Tibial nerve (tissue), 4 donors: ENCODE results near the gene IARS1. TPM values are rescaled to one million over a fixed set of nuclear protein-coding genes. Genes with fewer than 3 reads are reported as not detected.

Experiments
- DNase-seq, 2 donors: peaks; one replicate each; pipeline ENCODE4 v3.0.0-alpha.2; 2019; ENCODE audit warnings: low spot score in 2 of 2
- H3K27ac ChIP-seq, 4 donors: fragments of 200-600 bp; sonication (generic) in 3 of 4; one replicate each; pipeline ENCODE4 v1.5.1; 2017 to 2019; ENCODE audit warnings: mild to moderate bottlenecking in 1 of 4
- H3K27me3 ChIP-seq, 2 donors: fragments of 200-600 bp; sonication (generic) in 1 of 2; one replicate each; pipeline versions ENCODE4 v1.5.1 to v1.6.0; 2017 to 2019
- H3K36me3 ChIP-seq, 3 donors: fragments of 200-600 bp; sonication (generic); one replicate each; pipeline ENCODE4 v1.5.1; 2018 to 2019
- H3K4me1 ChIP-seq, 4 donors: fragments of 200-600 bp; sonication (generic) in 3 of 4; one replicate each; pipeline ENCODE4 v1.5.1; 2017 to 2019
- H3K4me3 ChIP-seq, 4 donors: fragments of 200-600 bp; sonication (generic) in 3 of 4; one replicate each; pipeline ENCODE4 v1.5.1; 2017 to 2019; ENCODE audit warnings: mild to moderate bottlenecking in 1 of 4, moderate library complexity in 1 of 4
- H3K9me3 ChIP-seq, 4 donors: fragments of 200-600 bp; sonication (generic) in 3 of 4; one replicate each; pipeline ENCODE4 v1.5.1; 2017 to 2019
- EP300 ChIP-seq, 2 donors: sonication (generic); formaldehyde crosslinking; IDR thresholded peaks; one replicate each; pipeline ENCODE4 v1.6.1; 2017; ENCODE audit warnings: antibody characterized with exemption in 2 of 2, mild to moderate bottlenecking in 1 of 2
- POLR2A ChIP-seq, 2 donors: fragments of 450-650 bp; IDR thresholded peaks; one replicate each; pipeline ENCODE4 v1.6.1; 2017; ENCODE audit warnings: antibody characterized with exemption in 2 of 2, mild to moderate bottlenecking in 2 of 2, moderate library complexity in 2 of 2
- WGBS, 2 donors: methylation state at CpG; one replicate each; pipeline ENCODE4 v1.1.5; 2018; 5-methylcytosine and 5-hydroxymethylcytosine counted together
- total RNA-seq, 4 donors: library from RNA; depleted of rRNA; stranded (reverse); fragments of >200 nt; gene quantifications; one replicate each; pipeline ENCODE4 v1.1.0, GENCODE V29; 2016
- TF ChIP-seq, protein P1 (sequence below), 5 experiments: fragments of 200-600 bp in 3 of 5; fragments of 450-650 bp in 2 of 5; sonication (generic) in 3 of 5; IDR thresholded peaks; one replicate each; pipeline ENCODE4 v1.5.1; 2016 to 2019; ENCODE audit warnings: antibody characterized with exemption in 5 of 5, mild to moderate bottlenecking in 3 of 5, moderate library complexity in 2 of 5

IARS1 gene
- total RNA-seq, 4 donors from 2014 or later, result 52.2 to 102 (median 78.1) TPM

DNA sequence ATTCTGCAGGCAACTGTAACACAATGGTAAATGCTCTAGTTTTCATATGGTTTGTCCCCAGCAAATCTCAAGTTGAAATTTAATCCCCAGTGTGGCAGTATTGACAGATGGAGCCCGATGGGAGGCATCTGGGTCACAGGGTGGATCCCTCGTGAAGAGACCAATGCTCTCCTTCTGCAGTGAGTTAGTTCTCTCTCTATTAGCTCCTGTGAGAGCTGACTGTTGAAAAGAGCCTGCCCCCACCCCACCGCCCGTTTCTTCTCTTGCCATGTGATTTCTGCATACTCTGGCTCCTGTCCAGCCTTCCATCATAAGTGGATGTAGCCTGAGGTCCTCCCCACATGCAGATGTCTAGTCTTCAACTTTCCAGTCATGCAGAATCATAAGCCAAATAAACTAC, 27.0 kb downstream of the IARS1 start:
- 62 to 70% methylated on average over 4 of the region's 4 CpGs for WGBS, 2 donors
- H3K4me3 ChIP-seq, result no peak overlapping the region

DNA sequence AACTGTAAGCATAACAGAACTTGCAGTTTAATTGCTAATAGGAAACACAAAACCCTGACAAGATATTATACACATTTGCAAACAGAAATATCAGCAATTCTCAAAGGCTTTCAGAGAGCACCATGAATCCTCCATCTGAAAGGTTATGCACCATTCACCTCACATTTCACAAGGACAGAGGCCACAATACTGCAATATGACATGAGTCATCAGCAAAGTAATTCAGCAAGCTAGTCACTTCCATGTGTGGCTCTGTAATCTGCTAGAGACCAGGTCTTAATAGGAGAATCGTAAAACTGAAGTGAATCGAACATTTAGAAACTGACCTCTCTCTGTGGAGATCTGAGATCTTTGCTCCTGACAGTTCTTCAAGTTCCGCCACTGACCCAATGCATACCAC, 28.3 kb downstream of the IARS1 start:
- TF ChIP-seq EP300 (IDR thresholded peaks at IDR 0.05), result no peak
- TF ChIP-seq, protein P1, sequence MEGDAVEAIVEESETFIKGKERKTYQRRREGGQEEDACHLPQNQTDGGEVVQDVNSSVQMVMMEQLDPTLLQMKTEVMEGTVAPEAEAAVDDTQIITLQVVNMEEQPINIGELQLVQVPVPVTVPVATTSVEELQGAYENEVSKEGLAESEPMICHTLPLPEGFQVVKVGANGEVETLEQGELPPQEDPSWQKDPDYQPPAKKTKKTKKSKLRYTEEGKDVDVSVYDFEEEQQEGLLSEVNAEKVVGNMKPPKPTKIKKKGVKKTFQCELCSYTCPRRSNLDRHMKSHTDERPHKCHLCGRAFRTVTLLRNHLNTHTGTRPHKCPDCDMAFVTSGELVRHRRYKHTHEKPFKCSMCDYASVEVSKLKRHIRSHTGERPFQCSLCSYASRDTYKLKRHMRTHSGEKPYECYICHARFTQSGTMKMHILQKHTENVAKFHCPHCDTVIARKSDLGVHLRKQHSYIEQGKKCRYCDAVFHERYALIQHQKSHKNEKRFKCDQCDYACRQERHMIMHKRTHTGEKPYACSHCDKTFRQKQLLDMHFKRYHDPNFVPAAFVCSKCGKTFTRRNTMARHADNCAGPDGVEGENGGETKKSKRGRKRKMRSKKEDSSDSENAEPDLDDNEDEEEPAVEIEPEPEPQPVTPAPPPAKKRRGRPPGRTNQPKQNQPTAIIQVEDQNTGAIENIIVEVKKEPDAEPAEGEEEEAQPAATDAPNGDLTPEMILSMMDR (IDR thresholded peaks at IDR 0.05), result no peak
- TF ChIP-seq POLR2A (IDR thresholded peaks at IDR 0.05), result no peak
- H3K27me3 ChIP-seq, result no peaks in the 10 kb centered on the region
- no peak overlapping the region for H3K4me3 ChIP-seq
- H3K27ac ChIP-seq, result no peak overlapping the region
- peaks cover 5 to 100% (median 45%) of the 10 kb centered on the region in 3 donors for H3K36me3 ChIP-seq
- WGBS, 2 donors, result 83 to 87% methylated on average over 3 of the region's 3 CpGs
- DNase-seq, result no peak
- H3K4me1 ChIP-seq, result no peaks in the 10 kb centered on the region
- H3K9me3 ChIP-seq, result no peaks in the 10 kb centered on the region

More for the DNA sequence above, 27.0 kb downstream of the IARS1 start:
- Histone ChIP-seq H3K9me3 (no peaks in the 10 kb centered on the region), H3K4me1 (no peaks in the 10 kb centered on the region), H3K27me3 (no peaks in the 10 kb centered on the region), H3K27ac (no peak overlapping the region), H3K36me3 (peaks cover 5 to 100% (median 51%) of the 10 kb centered on the region in 3 donors)
- TF ChIP-seq POLR2A (IDR thresholded peaks at IDR 0.05), result no peak
- TF ChIP-seq, protein P1 (IDR thresholded peaks at IDR 0.05), result no peak
- no peak for TF ChIP-seq EP300 (IDR thresholded peaks at IDR 0.05)
- no peak for DNase-seq

DNA sequence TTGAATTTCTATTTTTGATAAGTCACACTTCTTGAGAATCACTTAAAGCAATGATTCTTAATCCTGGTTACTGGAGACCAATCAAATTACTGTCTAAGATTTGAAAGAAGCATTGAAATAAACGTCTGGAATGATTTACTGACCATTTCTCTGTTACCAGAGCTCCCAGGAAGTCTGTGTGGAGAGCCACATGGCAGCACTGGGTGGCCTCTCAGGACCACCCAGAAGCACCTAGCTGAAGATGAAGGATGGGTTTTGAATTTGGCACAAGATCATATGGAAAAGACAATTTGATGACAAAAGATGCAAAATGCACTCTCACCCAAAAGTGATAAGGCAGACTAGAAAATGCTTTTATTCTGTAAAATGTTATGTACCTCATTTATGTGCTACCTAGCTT, 30.4 kb downstream of the IARS1 start:
- peaks cover 0 to 100% (median 49%) of the 10 kb centered on the region in 3 donors for H3K36me3 ChIP-seq
- H3K27me3 ChIP-seq, result no peaks in the 10 kb centered on the region
- H3K4me1 ChIP-seq, result no peaks in the 10 kb centered on the region
- WGBS, 2 donors, result 10 to 35% methylated on average over 1 of the region's 1 CpG
- TF ChIP-seq, protein P1 (IDR thresholded peaks at IDR 0.05), result no peak
- TF ChIP-seq POLR2A (IDR thresholded peaks at IDR 0.05) (no peak), EP300 (IDR thresholded peaks at IDR 0.05) (no peak)
- no peak overlapping the region for H3K4me3 ChIP-seq
- no peaks in the 10 kb centered on the region for H3K9me3 ChIP-seq
- no peak for DNase-seq
- no peak overlapping the region for H3K27ac ChIP-seq

DNA sequence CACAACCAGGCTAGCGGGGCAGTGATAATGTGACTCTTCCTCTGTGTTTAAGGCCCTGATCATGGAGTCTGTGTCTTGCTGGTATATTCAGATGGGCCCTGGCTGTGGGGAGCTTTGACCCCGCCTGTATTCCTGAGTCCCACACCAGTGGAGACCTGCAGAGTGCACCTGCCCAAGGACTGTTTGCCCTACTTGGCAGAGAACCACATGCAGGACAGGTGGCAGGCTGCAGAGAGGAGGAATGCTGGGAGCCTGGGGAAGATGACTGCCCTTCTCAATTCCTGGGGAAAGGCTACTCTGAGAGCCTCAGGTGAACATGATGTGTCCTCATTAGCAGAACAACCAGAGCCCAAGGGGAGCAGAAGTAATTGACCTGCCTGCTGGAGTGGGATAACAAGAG, 36.2 kb downstream of the IARS1 start:
- Histone ChIP-seq H3K27ac (no peak overlapping the region), H3K9me3 (no peaks in the 10 kb centered on the region), H3K4me1 (no peaks in the 10 kb centered on the region), H3K27me3 (no peaks in the 10 kb centered on the region), H3K36me3 (peaks cover 7 to 99% (median 34%) of the 10 kb centered on the region in 3 donors), H3K4me3 (no peak overlapping the region)
- DNase-seq, result no peak
- WGBS, 2 donors, result 100% methylated on average over 2 of the region's 2 CpGs
- TF ChIP-seq, protein P1 (IDR thresholded peaks at IDR 0.05), result no peak
- TF ChIP-seq POLR2A (IDR thresholded peaks at IDR 0.05) (no peak), EP300 (IDR thresholded peaks at IDR 0.05) (no peak)

DNA sequence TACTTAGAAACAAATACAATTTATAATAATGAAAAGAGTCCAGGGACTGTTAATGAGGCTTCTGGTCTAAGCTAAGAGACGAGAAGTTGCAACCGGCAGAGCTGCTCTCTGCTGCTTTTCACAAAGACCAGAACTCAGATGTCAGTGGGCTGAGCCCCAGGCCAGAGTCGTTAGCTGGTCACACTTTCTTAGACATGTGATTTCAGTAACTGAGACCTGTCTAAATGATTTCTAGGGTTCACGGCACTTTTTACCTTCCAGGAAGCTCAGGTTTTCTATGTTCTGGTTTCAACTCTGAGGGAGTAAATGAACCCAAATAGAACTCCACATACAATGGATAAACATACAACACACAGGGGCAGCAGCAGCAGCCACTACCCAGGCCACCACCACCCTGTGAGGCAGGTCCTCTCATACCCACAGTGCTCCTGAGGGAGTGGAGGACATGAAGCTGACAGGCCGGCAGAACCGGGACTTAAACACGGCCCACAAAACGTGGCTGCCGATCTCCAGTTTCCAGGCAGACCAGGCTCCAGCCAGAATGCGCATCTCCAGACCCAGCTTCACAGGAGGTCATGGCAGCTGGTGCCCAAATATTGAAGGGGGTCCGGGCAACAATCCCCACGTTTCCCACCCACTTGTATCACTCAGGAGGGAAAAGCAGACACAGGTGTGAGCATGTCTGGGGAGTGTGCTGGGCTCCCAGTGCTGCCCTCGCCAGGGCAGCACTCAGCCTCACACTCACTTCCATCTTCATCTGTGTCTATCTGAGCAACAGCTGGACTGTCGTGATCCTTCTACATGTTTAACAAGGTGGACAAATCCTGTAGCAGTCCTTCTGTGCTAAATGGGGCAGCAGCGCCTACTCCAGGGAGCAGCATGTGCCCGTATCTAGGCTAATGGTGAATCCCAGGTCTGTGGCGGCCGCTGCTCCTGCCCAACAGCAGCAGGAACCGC, 38.8 kb downstream of the IARS1 start:
- H3K36me3 ChIP-seq, result peaks cover 7 to 99% (median 41%) of the 10 kb centered on the region in 3 donors
- H3K27me3 ChIP-seq, result no peaks in the 10 kb centered on the region
- DNase-seq, result no peak
- TF ChIP-seq, protein P1 (IDR thresholded peaks at IDR 0.05), result no peak
- TF ChIP-seq EP300 (IDR thresholded peaks at IDR 0.05) (no peak), POLR2A (IDR thresholded peaks at IDR 0.05) (no peak)
- 80 to 82% methylated on average over 16 to 19 of the region's 19 CpGs for WGBS, 2 donors
- no peak overlapping the region for H3K4me3 ChIP-seq
- H3K9me3 ChIP-seq, result no peaks in the 10 kb centered on the region
- H3K27ac ChIP-seq, result no peak overlapping the region
- no peaks in the 10 kb centered on the region for H3K4me1 ChIP-seq
